NCI-H2107 treated with DMSO at 0.1 percent for 48 hours (cell line): ENCODE data around the gene BTNL3.

Source experiments
- DNase-seq: peaks from one replicate; lab custom pipeline; 2025; ENCODE audit not compliant: unreplicated experiment; lab: John Stamatoyannopoulos, UW

BTNL3 gene

GRCh38 chr5:181020688-181021087 is 32.0 kb downstream of the BTNL3 start:
- no peak for DNase-seq

GRCh38 chr5:181024245-181025064 is 35.8 kb downstream of the BTNL3 start:
- DNase-seq, result no peak

- no peak for DNase-seq
Observed at GRCh38 chr5:181027452-181028031, 38.9 kb downstream of the BTNL3 start.

GRCh38 chr5:181028032-181028819 is 39.6 kb downstream of the BTNL3 start:
- no peak for DNase-seq

- DNase-seq, result no peak
Observed at GRCh38 chr5:181031716-181032115, 43.1 kb downstream of the BTNL3 start.

- DNase-seq, result no peak
Observed at GRCh38 chr5:181035991-181036815, 47.6 kb downstream of the BTNL3 start.

GRCh38 chr5:181036816-181037364 is 48.2 kb downstream of the BTNL3 start:
- no peak for DNase-seq

GRCh38 chr5:181037365-181037861 is 48.8 kb downstream of the BTNL3 start:
- DNase-seq, result no peak

GRCh38 chr5:181039471-181039870 is 50.8 kb downstream of the BTNL3 start:
- DNase-seq, result no peak

- no peak for DNase-seq
Observed at GRCh38 chr5:181039931-181040630, 51.4 kb downstream of the BTNL3 start, which contains the start of gene BTNL9. Gene BTNL9 (plus strand): TSS chr5:181040266. CDS start chr5:181045490, 5,224 bp downstream.

GRCh38 chr5:181040631-181040945 is 51.9 kb downstream of the BTNL3 start:
- no peak for DNase-seq

GRCh38 chr5:181041043-181041442 is 52.4 kb downstream of the BTNL3 start:
- DNase-seq, result no peak

- no peak for DNase-seq
Observed at GRCh38 chr5:181042036-181042713, 53.5 kb downstream of the BTNL3 start.

GRCh38 chr5:181042722-181043121 is 54.1 kb downstream of the BTNL3 start:
- DNase-seq, result no peak

- DNase-seq, result no peak
Observed at GRCh38 chr5:181043285-181044092, 54.8 kb downstream of the BTNL3 start.

GRCh38 chr5:181044093-181044599 is 55.5 kb downstream of the BTNL3 start:
- DNase-seq, result no peak

- DNase-seq, result no peak
Observed at GRCh38 chr5:181044662-181045305, 56.1 kb downstream of the BTNL3 start.

GRCh38 chr5:181045316-181045715 is 56.7 kb downstream of the BTNL3 start:
- no peak for DNase-seq
